Motor neuron (in vitro differentiated cells): ENCODE measurements around the gene VDR. TPM values are rescaled to one million over a fixed set of nuclear protein-coding genes. Genes with fewer than 3 reads are reported as not detected.

Experiments
- ATAC-seq, 8 experiments: fragments of 200-7000 bp; cut with Tn5 transposase; replicated peaks in 6 of 8; 2 replicates each; pipeline ENCODE4 v1.8.0; 2021; ENCODE audit warnings: mild to moderate bottlenecking in 8 of 8, moderate library complexity in 8 of 8
- H3K27ac ChIP-seq, 2 donors: fragments of 250-450 bp; sonication (Bioruptor Pico); 2 replicates each; pipeline ENCODE4 v1.9.0; 2021; ENCODE audit warnings: antibody characterized with exemption in 2 of 2, mild to moderate bottlenecking in 2 of 2, moderate library complexity in 1 of 2
- H3K4me1 ChIP-seq, 2 donors: fragments of 250-450 bp; sonication (Bioruptor Pico); replicated peaks in 1 of 2; 2 replicates each; pipeline ENCODE4 v1.6.1; 2021; ENCODE audit warnings: antibody characterized with exemption in 2 of 2, mild to moderate bottlenecking in 2 of 2, moderate library complexity in 1 of 2
- H3K4me3 ChIP-seq, 5 donors: fragments of 250-450 bp; sonication (Bioruptor Pico); 2 replicates each; pipeline ENCODE4 v1.9.0; 2021; ENCODE audit warnings: antibody characterized with exemption in 5 of 5, mild to moderate bottlenecking in 5 of 5, moderate library complexity in 4 of 5
- WGBS, 10 experiments: fragments of 450-650 bp; shearing (Covaris generic); methylation state at CpG; one replicate each; pipeline ENCODE4 v1.0.0; 2022; 5-methylcytosine and 5-hydroxymethylcytosine counted together
- in situ Hi-C, 9 experiments: fragments of 400-800 bp; cut with MboI; loops; one replicate each; pipeline ENCODE4 v1.15.0; 2021; ENCODE audit warnings: low sequenced_read_pairs in 9 of 9, low pct_unique_long_range_greater_than_20kb in 2 of 9; ENCODE audit not compliant: unreplicated experiment in 9 of 9
- total RNA-seq, 8 experiments: library from RNA; unstranded; fragments of 300-600 nt; gene quantifications; 2 replicates each; pipeline versions ENCODE4 v1.2.3 to v1.2.4, GENCODE V29; 2022

The VDR gene
- total RNA-seq, 8 experiments from 2014 or later = 0.08 to 70.8 (median 0.87) TPM

GRCh38 chr12:47941871-47942613, 37.2 kb upstream of the VDR start:
- peak in 6 of 8 experiments; percentile 32 to 75 (median 52) for ATAC-seq
- no peak overlapping the region for H3K4me3 ChIP-seq
- H3K4me1 ChIP-seq = no peaks in the 10 kb centered on the region
- H3K27ac ChIP-seq = no peak overlapping the region
- 50 to 86% (median 58%) methylated on average over 4 to 10 of the region's 40 CpGs; no CpG with 5 or more reads in 7 of the 10 experiments for WGBS, 10 experiments
- in situ Hi-C loops = loop anchor here in 1 of 9 experiments (25.0 kb wide), 1 partner anchor 670 kb away; no protein-coding TSS in a partner anchor

- in situ Hi-C loops = loop anchor here in 1 of 9 experiments (25.0 kb wide), 1 partner anchor 671 kb away; no protein-coding TSS in a partner anchor
- no peak overlapping the region for H3K27ac ChIP-seq
- no peak overlapping the region for H3K4me3 ChIP-seq
- WGBS, 10 experiments = 70 to 100% (median 100%) methylated on average over 2 to 8 of the region's 9 CpGs; no CpG with 5 or more reads in 5 of the 10 experiments
- ATAC-seq = no peak
- no peaks in the 10 kb centered on the region for H3K4me1 ChIP-seq
These were observed 36.6 kb upstream of the VDR start for GRCh38 chr12:47941475-47941780.

- WGBS, 10 experiments = 81 to 96% (median 91%) methylated on average over 2 to 9 of the region's 10 CpGs; no CpG with 5 or more reads in 2 of the 10 experiments
- H3K27ac ChIP-seq = no peak overlapping the region
- in situ Hi-C loops = loop anchor here in 1 of 9 experiments (25.0 kb wide), 1 partner anchor 671 kb away; no protein-coding TSS in a partner anchor
- H3K4me1 ChIP-seq = no peaks in the 10 kb centered on the region
- H3K4me3 ChIP-seq = no peak overlapping the region
- ATAC-seq = no peak
These were observed 36.1 kb upstream of the VDR start for GRCh38 chr12:47940773-47941474.

- WGBS, 10 experiments = 63 to 100% (median 80%) methylated on average over 1 to 6 of the region's 6 CpGs; no CpG with 5 or more reads in 6 of the 10 experiments
- H3K4me3 ChIP-seq = no peak overlapping the region
- in situ Hi-C loops = loop anchor here in 1 of 9 experiments (25.0 kb wide), 1 partner anchor 673 kb away; no protein-coding TSS in a partner anchor
- no peak for ATAC-seq
- H3K4me1 ChIP-seq = no peaks in the 10 kb centered on the region
- H3K27ac ChIP-seq = no peak overlapping the region
These were observed 34.3 kb upstream of the VDR start for GRCh38 chr12:47939009-47939601.

- H3K4me3 ChIP-seq = no peak overlapping the region
- H3K27ac ChIP-seq = no peak overlapping the region
- in situ Hi-C loops = loop anchor here in 1 of 9 experiments (25.0 kb wide), 1 partner anchor 674 kb away; no protein-coding TSS in a partner anchor
- WGBS, 10 experiments = 20 to 100% (median 100%) methylated on average over 1 to 4 of the region's 4 CpGs; no CpG with 5 or more reads in 4 of the 10 experiments
- no peaks in the 10 kb centered on the region for H3K4me1 ChIP-seq
- no peak for ATAC-seq
These were observed 33.8 kb upstream of the VDR start for GRCh38 chr12:47938594-47938993.

- Histone ChIP-seq H3K27ac (no peak overlapping the region), H3K4me3 (no peak overlapping the region), H3K4me1 (no peaks in the 10 kb centered on the region)
- in situ Hi-C loops = loop anchor here in 1 of 9 experiments (25.0 kb wide), 1 partner anchor 674 kb away; no protein-coding TSS in a partner anchor
- no peak for ATAC-seq
- 71 to 100% (median 92%) methylated on average over 1 of the region's 1 CpG; no CpG with 5 or more reads in 4 of the 10 experiments for WGBS, 10 experiments
These were observed 33.3 kb upstream of the VDR start for GRCh38 chr12:47938093-47938492.

GRCh38 chr12:47935184-47935583, 30.4 kb upstream of the VDR start:
- ATAC-seq = peak in 5 of 8 experiments; percentile 36 to 93 (median 89)
- H3K4me1 ChIP-seq = no peaks in the 10 kb centered on the region
- WGBS, 10 experiments = 4 to 81% (median 46%) methylated on average over 1 to 9 of the region's 9 CpGs; no CpG with 5 or more reads in 2 of the 10 experiments
- no peak overlapping the region for H3K4me3 ChIP-seq
- H3K27ac ChIP-seq = no peak overlapping the region
- in situ Hi-C loops = loop anchor here in 1 of 9 experiments (25.0 kb wide), 1 partner anchor 677 kb away; no protein-coding TSS in a partner anchor

- Histone ChIP-seq H3K4me1 (no peaks in the 10 kb centered on the region), H3K27ac (no peak overlapping the region), H3K4me3 (no peak overlapping the region)
- WGBS, 10 experiments = 0 to 78% (median 67%) methylated on average over 1 of the region's 1 CpG; no CpG with 5 or more reads in 5 of the 10 experiments
- in situ Hi-C loops = loop anchor here in 1 of 9 experiments (25.0 kb wide), 1 partner anchor 681 kb away; no protein-coding TSS in a partner anchor
- peak in 3 of 8 experiments; percentile 39 to 69 (median 60) for ATAC-seq
These were observed 26.4 kb upstream of the VDR start for GRCh38 chr12:47931187-47931586.

GRCh38 chr12:47930634-47931033, 25.8 kb upstream of the VDR start:
- Histone ChIP-seq H3K4me1 (no peaks in the 10 kb centered on the region), H3K27ac (no peak overlapping the region), H3K4me3 (no peak overlapping the region)
- no peak for ATAC-seq
- in situ Hi-C loops = loop anchor here in 1 of 9 experiments (25.0 kb wide), 1 partner anchor 682 kb away; no protein-coding TSS in a partner anchor
- WGBS, 10 experiments = 40 to 100% (median 96%) methylated on average over 1 to 2 of the region's 5 CpGs; no CpG with 5 or more reads in 2 of the 10 experiments

- in situ Hi-C loops = loop anchor here in 1 of 9 experiments (25.0 kb wide), 1 partner anchor 685 kb away; no protein-coding TSS in a partner anchor
- WGBS, 10 experiments = 30 to 89% (median 50%) methylated on average over 1 to 2 of the region's 3 CpGs; no CpG with 5 or more reads in 6 of the 10 experiments
These were observed 22.6 kb upstream of the VDR start for GRCh38 chr12:47927346-47927745.

GRCh38 chr12:47921907-47922306, 17.1 kb upstream of the VDR start:
- no peak overlapping the region for H3K4me3 ChIP-seq
- no peak for ATAC-seq
- in situ Hi-C loops = no loop called here
- H3K4me1 ChIP-seq = no peaks in the 10 kb centered on the region
- no peak overlapping the region for H3K27ac ChIP-seq
- 0 to 100% (median 56%) methylated on average over 1 of the region's 1 CpG; no CpG with 5 or more reads in 2 of the 10 experiments for WGBS, 10 experiments

More at GRCh38 chr12:47927346-47927745, 22.6 kb upstream of the VDR start:
- ATAC-seq = no peak
- H3K4me3 ChIP-seq = no peak overlapping the region
- no peaks in the 10 kb centered on the region for H3K4me1 ChIP-seq
- no peak overlapping the region for H3K27ac ChIP-seq

- ATAC-seq = peak in 1 of 8 experiments; percentile 20
- 20 to 78% (median 69%) methylated on average over 2 to 6 of the region's 6 CpGs; no CpG with 5 or more reads in 1 of the 10 experiments for WGBS, 10 experiments
- H3K4me3 ChIP-seq = no peak overlapping the region
- H3K27ac ChIP-seq = no peak overlapping the region
- no peaks in the 10 kb centered on the region for H3K4me1 ChIP-seq
- in situ Hi-C loops = no loop called here
These were observed 16.1 kb upstream of the VDR start for GRCh38 chr12:47920913-47921312.
